Neural cell (in vitro differentiated cells): ENCODE measurements around the gene PLCB1. TPM values are rescaled to one million over a fixed set of nuclear protein-coding genes. Genes with fewer than 3 reads are reported as not detected.

ENCODE experiments used
- H2AFZ ChIP-seq: fragments of 200-600, 300-800 bp; sonication (generic), shearing (Covaris generic); 2 replicates; pipeline ENCODE4 v1.6.0; 2014; ENCODE audit warnings: low read depth, mild to moderate bottlenecking, antibody characterized with exemption, low read length, moderate library complexity
- H3F3A ChIP-seq: fragments of 200-600 bp; shearing (Covaris generic); 2 replicates; pipeline ENCODE4 v1.6.1; 2016; ENCODE audit warnings: mild to moderate bottlenecking, moderate library complexity, mixed read lengths, antibody characterized with exemption, low read length; ENCODE audit not compliant: insufficient read depth, poor library complexity, severe bottlenecking
- H3K27ac ChIP-seq: fragments of 200-600, 300-800 bp; sonication (generic), shearing (Covaris generic); 2 replicates; pipeline ENCODE4 v1.5.1; 2014; ENCODE audit warnings: mild to moderate bottlenecking, low read length, moderate library complexity
- H3K27me3 ChIP-seq: fragments of 300-800, 200-600 bp; sonication (generic), shearing (Covaris generic); 2 replicates; pipeline ENCODE4 v1.6.0; 2014; ENCODE audit warnings: mild to moderate bottlenecking, low read depth, low read length, moderate library complexity; ENCODE audit not compliant: insufficient read depth
- H3K36me3 ChIP-seq: fragments of 300-800, 200-600 bp; sonication (generic), shearing (Covaris generic); 2 replicates; pipeline ENCODE4 v1.5.1; 2014; ENCODE audit warnings: mild to moderate bottlenecking, antibody characterized with exemption, low read length, moderate library complexity; ENCODE audit not compliant: insufficient read depth
- H3K4me2 ChIP-seq: fragments of 300-800, 200-600 bp; sonication (generic), shearing (Covaris generic); 2 replicates; pipeline ENCODE4 v1.6.0; 2014; ENCODE audit warnings: mild to moderate bottlenecking, low read length
- H3K4me3 ChIP-seq: fragments of 300-800, 200-600 bp; sonication (generic), shearing (Covaris generic); 2 replicates; pipeline ENCODE4 v1.5.1; 2014; ENCODE audit warnings: mild to moderate bottlenecking, low read length, moderate library complexity
- H3K79me2 ChIP-seq: fragments of 200-600 bp; shearing (Covaris generic); replicated peaks from 2 replicates; pipeline ENCODE4 v1.6.0; 2014; ENCODE audit warnings: mild to moderate bottlenecking, low read length, moderate library complexity; ENCODE audit not compliant: insufficient read depth
- H3K9ac ChIP-seq: fragments of 300-800, 200-600 bp; sonication (generic), shearing (Covaris generic); 2 replicates; pipeline ENCODE4 v1.6.1; 2016; ENCODE audit warnings: mild to moderate bottlenecking, low read length, mixed read lengths
- H3K9me2 ChIP-seq: fragments of 200-600 bp; shearing (Covaris generic); 2 replicates; pipeline ENCODE4 v1.6.1; 2016; ENCODE audit warnings: mild to moderate bottlenecking, low read length, mixed read lengths; ENCODE audit not compliant: insufficient read depth
- H3K9me3 ChIP-seq: fragments of 200-600, 300-800 bp; sonication (generic), shearing (Covaris generic); 2 replicates; pipeline ENCODE4 v1.6.1; 2016; ENCODE audit warnings: mild to moderate bottlenecking, mixed run types, low read length, moderate library complexity, mixed read lengths
- H4K20me1 ChIP-seq: fragments of 200-600 bp; shearing (Covaris generic); 2 replicates; pipeline ENCODE4 v1.6.1; 2016; ENCODE audit warnings: mild to moderate bottlenecking, mixed run types; ENCODE audit not compliant: insufficient read depth
- EP300 ChIP-seq: fragments of 450-650 bp; conservative IDR thresholded peaks from 2 replicates; pipeline ENCODE4 v1.6.1; 2014; ENCODE audit warnings: antibody characterized with exemption, mild to moderate bottlenecking, moderate library complexity; ENCODE audit not compliant: poor library complexity, severe bottlenecking
- EZH2 ChIP-seq: fragments of 200-600, 300-800 bp; shearing (Covaris generic), sonication (generic); IDR thresholded peaks from 2 replicates; pipeline ENCODE4 v1.6.1; 2014; ENCODE audit warnings: antibody characterized with exemption, low read length, borderline replicate concordance, mild to moderate bottlenecking; ENCODE audit not compliant: insufficient read depth, poor library complexity, severe bottlenecking
- MXI1 ChIP-seq: fragments of 450-650 bp; conservative IDR thresholded peaks from 2 replicates; pipeline ENCODE4 v1.6.1; 2014; ENCODE audit warnings: antibody characterized with exemption, mild to moderate bottlenecking; ENCODE audit not compliant: poor library complexity, severe bottlenecking
- POLR2AphosphoS5 ChIP-seq: IDR thresholded peaks from 2 replicates; pipeline ENCODE4 v1.6.1; 2012
- RAD21 ChIP-seq: fragments of 450-650 bp; conservative IDR thresholded peaks from 2 replicates; pipeline ENCODE4 v1.6.1; 2014; ENCODE audit warnings: antibody characterized with exemption, mild to moderate bottlenecking, moderate library complexity
- SMC3 ChIP-seq: fragments of 450-650 bp; conservative IDR thresholded peaks from 2 replicates; pipeline ENCODE4 v1.6.1; 2014; ENCODE audit warnings: antibody characterized with exemption, mild to moderate bottlenecking, moderate library complexity; ENCODE audit not compliant: poor library complexity
- TAF1 ChIP-seq: IDR thresholded peaks from 2 replicates; pipeline ENCODE4 v1.6.1; 2012; ENCODE audit warnings: low read depth
- polyA plus RNA-seq: library from polyadenylated mRNA; depleted of rRNA; stranded (reverse); fragments of >200 nt; gene quantifications from 2 replicates; pipeline ENCODE4 v1.2.3, GENCODE V29; 2014
- TF ChIP-seq, protein P1 (sequence below): fragments of 450-650 bp; IDR thresholded peaks from 2 replicates; pipeline ENCODE4 v1.5.1; 2014; ENCODE audit warnings: antibody characterized with exemption, mild to moderate bottlenecking, moderate library complexity; ENCODE audit not compliant: poor library complexity, severe bottlenecking
- TF ChIP-seq, protein P2 (sequence below): IDR thresholded peaks from 2 replicates; pipeline ENCODE4 v1.6.1; 2012; ENCODE audit warnings: borderline replicate concordance

The PLCB1 gene
- polyA plus RNA-seq, 1 donor from 2014 or later: 11.4 TPM

DNA sequence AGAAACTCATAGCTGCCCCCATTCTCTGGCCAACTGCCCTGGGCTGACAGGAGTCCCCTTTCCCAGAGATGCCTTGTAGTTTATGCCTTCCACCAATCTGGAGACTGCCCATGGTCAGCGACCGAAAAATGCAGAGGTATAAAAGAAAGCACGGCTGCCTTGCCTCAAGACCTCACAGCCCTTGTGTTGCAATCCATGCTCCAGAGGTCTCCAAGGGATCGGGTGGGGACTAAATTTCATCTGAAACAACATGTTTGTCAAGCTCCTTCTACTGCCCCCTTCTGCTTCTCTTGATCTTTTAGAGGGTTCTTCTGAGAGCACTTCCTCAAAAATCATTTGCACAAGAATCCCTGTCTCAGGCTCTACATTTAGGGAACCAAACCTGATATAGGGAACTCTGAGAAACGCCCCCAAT, 128.8 kb downstream of the PLCB1 start:
- Histone ChIP-seq H3K9ac (no peak overlapping the region), H3K4me3 (no peak overlapping the region), H4K20me1 (no peaks in the 10 kb centered on the region), H3K27ac (no peak overlapping the region), H3F3A (no peaks in the 10 kb centered on the region), H3K27me3 (no peaks in the 10 kb centered on the region), H3K9me3 (no peaks in the 10 kb centered on the region), H3K36me3 (no peaks in the 10 kb centered on the region), H3K4me2 (no peak overlapping the region), H3K79me2 (no peaks in the 10 kb centered on the region), H3K9me2 (no peaks in the 10 kb centered on the region), H2AFZ (no peak overlapping the region)
- TF ChIP-seq POLR2AphosphoS5: no peak
- TF ChIP-seq EP300: no peak
- TF ChIP-seq, protein P1, sequence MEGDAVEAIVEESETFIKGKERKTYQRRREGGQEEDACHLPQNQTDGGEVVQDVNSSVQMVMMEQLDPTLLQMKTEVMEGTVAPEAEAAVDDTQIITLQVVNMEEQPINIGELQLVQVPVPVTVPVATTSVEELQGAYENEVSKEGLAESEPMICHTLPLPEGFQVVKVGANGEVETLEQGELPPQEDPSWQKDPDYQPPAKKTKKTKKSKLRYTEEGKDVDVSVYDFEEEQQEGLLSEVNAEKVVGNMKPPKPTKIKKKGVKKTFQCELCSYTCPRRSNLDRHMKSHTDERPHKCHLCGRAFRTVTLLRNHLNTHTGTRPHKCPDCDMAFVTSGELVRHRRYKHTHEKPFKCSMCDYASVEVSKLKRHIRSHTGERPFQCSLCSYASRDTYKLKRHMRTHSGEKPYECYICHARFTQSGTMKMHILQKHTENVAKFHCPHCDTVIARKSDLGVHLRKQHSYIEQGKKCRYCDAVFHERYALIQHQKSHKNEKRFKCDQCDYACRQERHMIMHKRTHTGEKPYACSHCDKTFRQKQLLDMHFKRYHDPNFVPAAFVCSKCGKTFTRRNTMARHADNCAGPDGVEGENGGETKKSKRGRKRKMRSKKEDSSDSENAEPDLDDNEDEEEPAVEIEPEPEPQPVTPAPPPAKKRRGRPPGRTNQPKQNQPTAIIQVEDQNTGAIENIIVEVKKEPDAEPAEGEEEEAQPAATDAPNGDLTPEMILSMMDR: no peak
- TF ChIP-seq, protein P2, sequence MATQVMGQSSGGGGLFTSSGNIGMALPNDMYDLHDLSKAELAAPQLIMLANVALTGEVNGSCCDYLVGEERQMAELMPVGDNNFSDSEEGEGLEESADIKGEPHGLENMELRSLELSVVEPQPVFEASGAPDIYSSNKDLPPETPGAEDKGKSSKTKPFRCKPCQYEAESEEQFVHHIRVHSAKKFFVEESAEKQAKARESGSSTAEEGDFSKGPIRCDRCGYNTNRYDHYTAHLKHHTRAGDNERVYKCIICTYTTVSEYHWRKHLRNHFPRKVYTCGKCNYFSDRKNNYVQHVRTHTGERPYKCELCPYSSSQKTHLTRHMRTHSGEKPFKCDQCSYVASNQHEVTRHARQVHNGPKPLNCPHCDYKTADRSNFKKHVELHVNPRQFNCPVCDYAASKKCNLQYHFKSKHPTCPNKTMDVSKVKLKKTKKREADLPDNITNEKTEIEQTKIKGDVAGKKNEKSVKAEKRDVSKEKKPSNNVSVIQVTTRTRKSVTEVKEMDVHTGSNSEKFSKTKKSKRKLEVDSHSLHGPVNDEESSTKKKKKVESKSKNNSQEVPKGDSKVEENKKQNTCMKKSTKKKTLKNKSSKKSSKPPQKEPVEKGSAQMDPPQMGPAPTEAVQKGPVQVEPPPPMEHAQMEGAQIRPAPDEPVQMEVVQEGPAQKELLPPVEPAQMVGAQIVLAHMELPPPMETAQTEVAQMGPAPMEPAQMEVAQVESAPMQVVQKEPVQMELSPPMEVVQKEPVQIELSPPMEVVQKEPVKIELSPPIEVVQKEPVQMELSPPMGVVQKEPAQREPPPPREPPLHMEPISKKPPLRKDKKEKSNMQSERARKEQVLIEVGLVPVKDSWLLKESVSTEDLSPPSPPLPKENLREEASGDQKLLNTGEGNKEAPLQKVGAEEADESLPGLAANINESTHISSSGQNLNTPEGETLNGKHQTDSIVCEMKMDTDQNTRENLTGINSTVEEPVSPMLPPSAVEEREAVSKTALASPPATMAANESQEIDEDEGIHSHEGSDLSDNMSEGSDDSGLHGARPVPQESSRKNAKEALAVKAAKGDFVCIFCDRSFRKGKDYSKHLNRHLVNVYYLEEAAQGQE: no peak
- no peak for TF ChIP-seq SMC3
- no peak for TF ChIP-seq EZH2
- TF ChIP-seq MXI1: no peak
- no peak for TF ChIP-seq TAF1
- TF ChIP-seq RAD21: no peak

DNA sequence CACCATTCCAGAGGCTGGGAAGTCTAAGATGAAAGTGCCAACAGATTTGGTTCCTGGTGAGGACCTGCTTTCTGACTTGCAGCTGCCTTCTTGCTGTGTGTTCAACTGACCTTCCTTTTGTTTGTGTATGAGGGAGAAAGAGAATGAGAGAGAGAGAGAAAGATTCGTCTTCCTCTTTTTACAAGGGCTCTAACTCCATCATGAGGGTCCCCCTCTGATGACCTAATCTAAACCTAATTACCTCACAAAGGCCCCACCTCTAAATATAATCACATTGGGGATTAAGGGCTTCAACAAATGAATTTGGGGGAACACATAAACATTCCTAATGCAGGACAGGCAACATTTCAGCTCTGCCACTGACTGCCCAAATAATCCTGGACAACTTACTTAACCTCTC, 130.7 kb downstream of the PLCB1 start:
- H3K27me3 ChIP-seq: no peaks in the 10 kb centered on the region
- H3K79me2 ChIP-seq: no peaks in the 10 kb centered on the region
- H3K4me3 ChIP-seq: no peak overlapping the region
- no peaks in the 10 kb centered on the region for H4K20me1 ChIP-seq
- H3K4me2 ChIP-seq: no peak overlapping the region
- TF ChIP-seq, protein P2: no peak
- TF ChIP-seq POLR2AphosphoS5 (no peak), SMC3 (no peak), TAF1 (no peak), EP300 (no peak), MXI1 (no peak), RAD21 (no peak), EZH2 (no peak)
- TF ChIP-seq, protein P1: no peak
- H3K9me3 ChIP-seq: no peaks in the 10 kb centered on the region
- no peak overlapping the region for H2AFZ ChIP-seq
- H3K9ac ChIP-seq: no peak overlapping the region
- no peak overlapping the region for H3K27ac ChIP-seq
- H3F3A ChIP-seq: no peaks in the 10 kb centered on the region
- no peaks in the 10 kb centered on the region for H3K9me2 ChIP-seq
- no peaks in the 10 kb centered on the region for H3K36me3 ChIP-seq
